IMR-90 (cell line): ENCODE results near the gene LYPD5. TPM values are rescaled to one million over a fixed set of nuclear protein-coding genes. Genes with fewer than 3 reads are reported as not detected.

ENCODE experiments used
- ATAC-seq: fragments of 200-7000 bp; cut with Tn5 transposase; 2 replicates; pipeline ENCODE4 v1.9.1; 2020; ENCODE audit warnings: low read depth, mild to moderate bottlenecking, moderate library complexity
- BruUV-seq: library from RNA; stranded (reverse); fragments of 400-500 nt; replicated peaks from 2 replicates; lab custom pipeline; 2021; lab: Mats Ljungman, UMichigan
- CTCF ChIA-PET: fragments of 300-600 bp; formaldehyde crosslinking; extraction: SDS; loops from one replicate; lab custom pipeline; 2021; ENCODE audit warnings: antibody characterized with exemption; lab: Yijun Ruan, JAX
- POLR2A ChIA-PET: fragments of 300-600 bp; sonication (Branson Sonifier 250); formaldehyde crosslinking; loops from one replicate; lab custom pipeline; 2022; ENCODE audit warnings: antibody characterized with exemption; ENCODE audit not compliant: unreplicated experiment; lab: Charles Lee
- DNase-seq: peaks from one replicate; pipeline ENCODE4 v3.0.0; 2013
- H2AFZ ChIP-seq: replicated peaks from 2 replicates; pipeline ENCODE3; 2013; ENCODE audit warnings: low read length, mild to moderate bottlenecking; ENCODE audit not compliant: poor library complexity
- H2AK5ac ChIP-seq: 2 replicates; pipeline ENCODE4 v1.6.1; 2013; ENCODE audit warnings: low read depth, low read length, inconsistent platforms
- H2AK9ac ChIP-seq: replicated peaks from 2 replicates; pipeline ENCODE3; 2013; ENCODE audit warnings: mild to moderate bottlenecking, low read depth, low read length, moderate library complexity; ENCODE audit not compliant: poor library complexity
- H2BK120ac ChIP-seq: 2 replicates; pipeline ENCODE4 v1.6.1; 2013; ENCODE audit warnings: low read depth, low read length, inconsistent platforms
- H2BK15ac ChIP-seq: 3 replicates; pipeline ENCODE4 v1.6.1; 2013; ENCODE audit warnings: low read depth, low read length, inconsistent platforms
- H2BK20ac ChIP-seq: 2 replicates; pipeline ENCODE4 v1.6.1; 2013; ENCODE audit warnings: low read depth, mild to moderate bottlenecking, inconsistent platforms, low read length, moderate library complexity
- H2BK5ac ChIP-seq: 2 replicates; pipeline ENCODE4 v1.6.1; 2013; ENCODE audit warnings: mild to moderate bottlenecking, low read depth, low read length, inconsistent platforms; ENCODE audit not compliant: poor library complexity, severe bottlenecking
- H3K14ac ChIP-seq: replicated peaks from 2 replicates; pipeline ENCODE4 v1.6.1; 2013; ENCODE audit warnings: low read depth, low read length, inconsistent platforms
- H3K18ac ChIP-seq: 2 replicates; pipeline ENCODE4 v1.6.1; 2013; ENCODE audit warnings: low read depth, low read length, control low read depth
- H3K23ac ChIP-seq: 2 replicates; pipeline ENCODE4 v1.6.1; 2013; ENCODE audit warnings: low read depth, low read length, inconsistent platforms
- H3K27ac ChIP-seq: 2 replicates; pipeline ENCODE4 v1.5.1; 2013; ENCODE audit warnings: mild to moderate bottlenecking, control low read depth, low read length; ENCODE audit not compliant: insufficient read depth
- H3K27me3 ChIP-seq: 2 replicates; pipeline ENCODE4 v1.6.1; 2013; ENCODE audit warnings: low read length; ENCODE audit not compliant: control insufficient read depth, insufficient read depth
- H3K36me3 ChIP-seq: 2 replicates; pipeline ENCODE4 v1.6.1; 2013; ENCODE audit warnings: low read length, mixed read lengths; ENCODE audit not compliant: control insufficient read depth, insufficient read depth
- H3K4ac ChIP-seq: 2 replicates; pipeline ENCODE4 v1.6.1; 2013; ENCODE audit warnings: low read depth, low read length, inconsistent platforms
- H3K4me1 ChIP-seq: 2 replicates; pipeline ENCODE4 v1.6.1; 2013; ENCODE audit warnings: low read length, mixed read lengths; ENCODE audit not compliant: control insufficient read depth, insufficient read depth
- H3K4me2 ChIP-seq: 2 replicates; pipeline ENCODE4 v1.6.1; 2013; ENCODE audit warnings: low read depth, mild to moderate bottlenecking, control low read depth, low read length, moderate library complexity
- H3K4me3 ChIP-seq: 2 replicates; pipeline ENCODE4 v1.5.1; 2013; ENCODE audit warnings: low read depth, mild to moderate bottlenecking, control low read depth, low read length, moderate library complexity; ENCODE audit not compliant: insufficient read depth
- H3K56ac ChIP-seq: 2 replicates; pipeline ENCODE4 v1.6.1; 2013; ENCODE audit warnings: low read length, inconsistent platforms; ENCODE audit not compliant: insufficient read depth; ENCODE audit errors: extremely low read depth
- H3K79me1 ChIP-seq, 2 experiments: 2 replicates each; pipeline ENCODE4 v1.6.1; 2013; ENCODE audit warnings: low read length in 2 of 2, inconsistent platforms in 1 of 2, low read depth in 1 of 2
- H3K9ac ChIP-seq: 2 replicates; pipeline ENCODE4 v1.6.1; 2013; ENCODE audit warnings: low read depth, low read length, control low read depth
- H3K9me1 ChIP-seq: 2 replicates; pipeline ENCODE4 v1.6.1; 2013; ENCODE audit warnings: low read length, inconsistent platforms; ENCODE audit not compliant: insufficient read depth
- H3K9me3 ChIP-seq: 2 replicates; pipeline ENCODE4 v1.6.1; 2013; ENCODE audit warnings: low read length; ENCODE audit not compliant: control insufficient read depth, insufficient read depth
- H4K20me1 ChIP-seq: 2 replicates; pipeline ENCODE4 v1.6.1; 2013; ENCODE audit warnings: low read length, inconsistent platforms; ENCODE audit not compliant: insufficient read depth
- H4K5ac ChIP-seq: 2 replicates; pipeline ENCODE4 v1.6.1; 2013; ENCODE audit warnings: mild to moderate bottlenecking, low read depth, low read length, control low read depth
- H4K8ac ChIP-seq, 2 experiments: 2 replicates each; pipeline ENCODE4 v1.6.1; 2013; ENCODE audit warnings: low read depth in 2 of 2, low read length in 2 of 2, control low read depth in 1 of 2, inconsistent platforms in 1 of 2
- H4K91ac ChIP-seq: 2 replicates; pipeline ENCODE4 v1.6.1; 2013; ENCODE audit warnings: low read depth, low read length, inconsistent platforms; ENCODE audit not compliant: insufficient read depth
- BHLHE40 ChIP-seq: fragments of 150-350 bp; IDR thresholded peaks from 2 replicates; pipeline ENCODE4 v1.6.1; 2016; ENCODE audit warnings: mild to moderate bottlenecking, low read depth, low read length
- CEBPB ChIP-seq: IDR thresholded peaks from 2 replicates; pipeline ENCODE4 v1.6.1; 2012; ENCODE audit warnings: low read depth, low read length, improper control_type of control experiment
- CHD1 ChIP-seq: IDR thresholded peaks from 2 replicates; pipeline ENCODE4 v1.6.1; 2012; ENCODE audit warnings: low read depth, low read length, improper control_type of control experiment
- CTCF ChIP-seq: conservative IDR thresholded peaks from 2 replicates; pipeline ENCODE4 v1.5.1; 2012; ENCODE audit warnings: mild to moderate bottlenecking, low read depth, low read length, improper control_type of control experiment
- ELK1 ChIP-seq: fragments of 150-350 bp; IDR thresholded peaks from 2 replicates; pipeline ENCODE4 v1.6.1; 2016; ENCODE audit warnings: low read depth, mild to moderate bottlenecking, low read length, moderate library complexity, borderline replicate concordance
- FOS ChIP-seq: fragments of 150-350 bp; IDR thresholded peaks from 2 replicates; pipeline ENCODE4 v1.6.1; 2016; ENCODE audit warnings: low read depth, low read length
- MAFK ChIP-seq: IDR thresholded peaks from 2 replicates; pipeline ENCODE4 v1.6.1; 2012; ENCODE audit warnings: low read depth, low read length, improper control_type of control experiment
- MAZ ChIP-seq: IDR thresholded peaks from 2 replicates; pipeline ENCODE4 v1.6.1; 2012; ENCODE audit warnings: low read depth, mild to moderate bottlenecking, low read length, improper control_type of control experiment, moderate library complexity, borderline replicate concordance
- MXI1 ChIP-seq: IDR thresholded peaks from 2 replicates; pipeline ENCODE4 v1.6.1; 2012; ENCODE audit warnings: low read depth, mild to moderate bottlenecking, low read length, moderate library complexity, borderline replicate concordance
- NFE2L2 ChIP-seq: fragments of 150-350 bp; IDR thresholded peaks from 2 replicates; pipeline ENCODE4 v1.6.1; 2016; ENCODE audit warnings: low read depth, mild to moderate bottlenecking, low read length
- POLR2A ChIP-seq: IDR thresholded peaks from 2 replicates; pipeline ENCODE4 v1.6.1; 2012; ENCODE audit warnings: mild to moderate bottlenecking, low read depth, low read length
- RAD21 ChIP-seq: IDR thresholded peaks from 2 replicates; pipeline ENCODE4 v1.6.1; 2012; ENCODE audit warnings: low read length, improper control_type of control experiment
- RCOR1 ChIP-seq: IDR thresholded peaks from 2 replicates; pipeline ENCODE4 v1.6.1; 2012; ENCODE audit warnings: mild to moderate bottlenecking, low read length, improper control_type of control experiment; ENCODE audit not compliant: insufficient replicate concordance
- RFX5 ChIP-seq: IDR thresholded peaks from 2 replicates; pipeline ENCODE4 v1.8.0; 2012; ENCODE audit warnings: low read depth, mild to moderate bottlenecking, low read length, moderate library complexity
- SMC3 ChIP-seq: fragments of 150-350 bp; IDR thresholded peaks from 2 replicates; pipeline ENCODE4 v1.6.1; 2016; ENCODE audit warnings: low read depth, mild to moderate bottlenecking, antibody characterized with exemption, low read length, moderate library complexity
- USF2 ChIP-seq: fragments of 150-350 bp; IDR thresholded peaks from 2 replicates; pipeline ENCODE4 v1.6.1; 2017; ENCODE audit warnings: mild to moderate bottlenecking, antibody characterized with exemption, low read length, low read depth
- WGBS, 2 experiments: methylation state at CpG; one replicate each; pipeline versions ENCODE4 v1.1.5 to v1.1.7; 2013; ENCODE audit warnings: missing lambda C conversion rate in 2 of 2; ENCODE audit not compliant: insufficient read length in 1 of 2; ENCODE audit errors: extremely low coverage in 2 of 2; 5-methylcytosine and 5-hydroxymethylcytosine counted together
- dilution Hi-C: fragments of 300-500 bp; cut with HindIII; formaldehyde crosslinking; loops from one replicate; pipeline ENCODE4 v1.14.3; 2018; ENCODE audit warnings: low sequenced_read_pairs; ENCODE audit not compliant: unreplicated experiment
- in situ Hi-C: fragments of 300-500 bp; cut with MboI; formaldehyde crosslinking; loops from 3 replicates; pipeline ENCODE4 v1.14.3; 2019; ENCODE audit warnings: low sequenced_read_pairs, inconsistent platforms, mixed read lengths
- intact Hi-C: fragments of 100-400 bp; cut with micrococcal nuclease; formaldehyde crosslinking; loops from 2 replicates; pipeline ENCODE4 v1.10.0; 2022
- polyA plus RNA-seq, 3 experiments: library from polyadenylated mRNA; depleted of rRNA; stranded (reverse); fragments of >200 nt; gene quantifications; 2 replicates each; pipeline ENCODE4 v1.2.3, GENCODE V29; 2012; ENCODE audit warnings: low replicate concordance in 1 of 3
- total RNA-seq: library from RNA; depleted of rRNA; stranded (reverse); fragments of >200 nt; gene quantifications from 2 replicates; pipeline ENCODE4 v1.2.3, GENCODE V29; 2012

The LYPD5 gene
- total and polyA plus RNA-seq, 2 of the 4 experiments (the other 2 are of a cell fraction), result 0.31 to 0.36 TPM

- dilution Hi-C loops, result no loop called here
- intact Hi-C loops, result no loop called here
- no peak overlapping the region for H2BK15ac ChIP-seq
- TSS peak; percentile 10 for BruUV-seq
- H3K27ac ChIP-seq, result no peak overlapping the region
- no peak overlapping the region for H3K4me3 ChIP-seq
- no peak overlapping the region for H2BK120ac ChIP-seq
- no peak overlapping the region for H3K4me2 ChIP-seq
- no peak for TF ChIP-seq RFX5
- TF ChIP-seq RAD21, result no peak
- no peak for TF ChIP-seq SMC3
- no peak for TF ChIP-seq USF2
- no peak for TF ChIP-seq ELK1
- TF ChIP-seq NFE2L2, result no peak
- no peak for TF ChIP-seq FOS
- no peak for TF ChIP-seq CHD1
- no peak for TF ChIP-seq MXI1
- TF ChIP-seq RCOR1, result no peak
- no peak for TF ChIP-seq POLR2A
- TF ChIP-seq BHLHE40, result no peak
- TF ChIP-seq CTCF, result no peak
- TF ChIP-seq CEBPB, result no peak
- no peak for TF ChIP-seq MAFK
- no peak for TF ChIP-seq MAZ
- H3K23ac ChIP-seq, result no peak overlapping the region
- no peak overlapping the region for H2AFZ ChIP-seq
- H3K4ac ChIP-seq, result no peak overlapping the region
- ChIA-PET POLR2A (no interaction called here), CTCF (no interaction called here)
- no peak overlapping the region for H4K91ac ChIP-seq
- H2AK9ac ChIP-seq, result no peak overlapping the region
- H4K5ac ChIP-seq, result no peak overlapping the region
- no peak overlapping the region for H3K56ac ChIP-seq
- no peak overlapping the region for H3K9ac ChIP-seq
- H4K20me1 ChIP-seq, result no peaks in the 10 kb centered on the region
- H2AK5ac ChIP-seq, result no peak overlapping the region
- H3K4me1 ChIP-seq, result no peaks in the 10 kb centered on the region
- no peak overlapping the region for H3K18ac ChIP-seq
- H3K9me1 ChIP-seq, result no peaks in the 10 kb centered on the region
- no peak for DNase-seq
- no peak overlapping the region for H3K14ac ChIP-seq
- H3K79me1 ChIP-seq, result no peaks in the 10 kb centered on the region
- peaks cover 33% of the 10 kb centered on the region for H3K36me3 ChIP-seq
- WGBS, 2 experiments, result no CpG with 5 or more reads among the region's 4 CpGs
- no peak overlapping the region for H2BK20ac ChIP-seq
- ATAC-seq, result no peak
- no peaks in the 10 kb centered on the region for H3K27me3 ChIP-seq
- in situ Hi-C loops, result no loop called here
- no peak overlapping the region for H2BK5ac ChIP-seq
- H4K8ac ChIP-seq, result no peak overlapping the region
- H3K9me3 ChIP-seq, result peaks cover 60% of the 10 kb centered on the region
Observed at GRCh38 chr19:43847884-43848283, 45.6 kb upstream of the LYPD5 start.
